WTC11 (cell line): ENCODE data around the gene MFN1.

ENCODE experiments used
- TF ChIP-seq, protein P1 (sequence below): sonication (generic); formaldehyde crosslinking; IDR thresholded peaks from 2 replicates; pipeline ENCODE4 v1.8.1; 2023; ENCODE audit warnings: mild to moderate bottlenecking, missing genetic modification reagents, moderate library complexity
- TF ChIP-seq, protein P2 (sequence below): fragments of 200-600 bp; IDR thresholded peaks from 2 replicates; pipeline ENCODE4 v1.8.0; 2022; ENCODE audit warnings: antibody characterized with exemption
- TF ChIP-seq, protein P3 (sequence below): sonication (generic); formaldehyde crosslinking; IDR thresholded peaks from 2 replicates; pipeline ENCODE4 v1.8.0; 2023; ENCODE audit warnings: mild to moderate bottlenecking, missing genetic modification reagents

DNA sequence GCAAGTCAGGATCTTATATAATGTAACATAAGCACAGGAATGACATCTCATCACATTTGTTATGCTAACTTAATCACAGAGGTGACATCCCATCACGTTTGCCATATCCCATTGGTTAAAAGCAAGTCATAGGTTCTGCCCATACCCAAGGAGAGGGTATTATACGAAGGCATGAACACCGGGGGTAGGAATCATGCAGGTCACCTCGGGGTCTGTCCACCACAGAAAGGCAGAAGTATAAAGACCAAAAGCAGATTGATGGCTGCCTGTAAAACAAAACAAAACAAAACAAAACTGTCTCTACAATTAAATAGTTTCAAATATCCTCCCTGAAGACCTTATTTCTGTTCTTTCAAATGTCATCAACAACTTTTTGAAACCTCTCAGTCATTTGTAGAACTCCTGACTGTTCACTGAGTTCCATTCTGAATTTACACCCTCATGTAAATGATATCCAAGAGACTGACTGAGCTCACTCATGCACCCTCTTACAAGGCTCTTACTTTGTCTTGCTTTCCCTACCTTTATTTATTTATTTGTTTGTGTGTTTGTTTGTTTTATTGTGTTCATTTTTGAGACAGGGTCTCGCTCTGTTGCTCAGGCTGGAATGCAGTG lies 47.4 kb upstream of the MFN1 start:
- TF ChIP-seq, protein P1, sequence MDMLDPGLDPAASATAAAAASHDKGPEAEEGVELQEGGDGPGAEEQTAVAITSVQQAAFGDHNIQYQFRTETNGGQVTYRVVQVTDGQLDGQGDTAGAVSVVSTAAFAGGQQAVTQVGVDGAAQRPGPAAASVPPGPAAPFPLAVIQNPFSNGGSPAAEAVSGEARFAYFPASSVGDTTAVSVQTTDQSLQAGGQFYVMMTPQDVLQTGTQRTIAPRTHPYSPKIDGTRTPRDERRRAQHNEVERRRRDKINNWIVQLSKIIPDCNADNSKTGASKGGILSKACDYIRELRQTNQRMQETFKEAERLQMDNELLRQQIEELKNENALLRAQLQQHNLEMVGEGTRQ (CRISPR knock-in tag): no peak
- TF ChIP-seq, protein P2, sequence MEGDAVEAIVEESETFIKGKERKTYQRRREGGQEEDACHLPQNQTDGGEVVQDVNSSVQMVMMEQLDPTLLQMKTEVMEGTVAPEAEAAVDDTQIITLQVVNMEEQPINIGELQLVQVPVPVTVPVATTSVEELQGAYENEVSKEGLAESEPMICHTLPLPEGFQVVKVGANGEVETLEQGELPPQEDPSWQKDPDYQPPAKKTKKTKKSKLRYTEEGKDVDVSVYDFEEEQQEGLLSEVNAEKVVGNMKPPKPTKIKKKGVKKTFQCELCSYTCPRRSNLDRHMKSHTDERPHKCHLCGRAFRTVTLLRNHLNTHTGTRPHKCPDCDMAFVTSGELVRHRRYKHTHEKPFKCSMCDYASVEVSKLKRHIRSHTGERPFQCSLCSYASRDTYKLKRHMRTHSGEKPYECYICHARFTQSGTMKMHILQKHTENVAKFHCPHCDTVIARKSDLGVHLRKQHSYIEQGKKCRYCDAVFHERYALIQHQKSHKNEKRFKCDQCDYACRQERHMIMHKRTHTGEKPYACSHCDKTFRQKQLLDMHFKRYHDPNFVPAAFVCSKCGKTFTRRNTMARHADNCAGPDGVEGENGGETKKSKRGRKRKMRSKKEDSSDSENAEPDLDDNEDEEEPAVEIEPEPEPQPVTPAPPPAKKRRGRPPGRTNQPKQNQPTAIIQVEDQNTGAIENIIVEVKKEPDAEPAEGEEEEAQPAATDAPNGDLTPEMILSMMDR: no peak
- TF ChIP-seq, protein P3, sequence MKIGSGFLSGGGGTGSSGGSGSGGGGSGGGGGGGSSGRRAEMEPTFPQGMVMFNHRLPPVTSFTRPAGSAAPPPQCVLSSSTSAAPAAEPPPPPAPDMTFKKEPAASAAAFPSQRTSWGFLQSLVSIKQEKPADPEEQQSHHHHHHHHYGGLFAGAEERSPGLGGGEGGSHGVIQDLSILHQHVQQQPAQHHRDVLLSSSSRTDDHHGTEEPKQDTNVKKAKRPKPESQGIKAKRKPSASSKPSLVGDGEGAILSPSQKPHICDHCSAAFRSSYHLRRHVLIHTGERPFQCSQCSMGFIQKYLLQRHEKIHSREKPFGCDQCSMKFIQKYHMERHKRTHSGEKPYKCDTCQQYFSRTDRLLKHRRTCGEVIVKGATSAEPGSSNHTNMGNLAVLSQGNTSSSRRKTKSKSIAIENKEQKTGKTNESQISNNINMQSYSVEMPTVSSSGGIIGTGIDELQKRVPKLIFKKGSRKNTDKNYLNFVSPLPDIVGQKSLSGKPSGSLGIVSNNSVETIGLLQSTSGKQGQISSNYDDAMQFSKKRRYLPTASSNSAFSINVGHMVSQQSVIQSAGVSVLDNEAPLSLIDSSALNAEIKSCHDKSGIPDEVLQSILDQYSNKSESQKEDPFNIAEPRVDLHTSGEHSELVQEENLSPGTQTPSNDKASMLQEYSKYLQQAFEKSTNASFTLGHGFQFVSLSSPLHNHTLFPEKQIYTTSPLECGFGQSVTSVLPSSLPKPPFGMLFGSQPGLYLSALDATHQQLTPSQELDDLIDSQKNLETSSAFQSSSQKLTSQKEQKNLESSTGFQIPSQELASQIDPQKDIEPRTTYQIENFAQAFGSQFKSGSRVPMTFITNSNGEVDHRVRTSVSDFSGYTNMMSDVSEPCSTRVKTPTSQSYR (CRISPR knock-in tag): no peak
